LNCaP clone FGC (cell line): ENCODE data around the gene ZNG1B.
"Not testable (repeated sequence)": the region's sequence is repeated elsewhere in the genome, so short reads cannot be mapped to it uniquely, and the experiment has no call there.

Source experiments
- DNase-seq: peaks from one replicate; pipeline ENCODE4 v3.0.0-alpha.2; 2011; ENCODE audit warnings: low read depth
- H3K4me3 ChIP-seq: 2 replicates; pipeline ENCODE4 v1.5.1; 2011; ENCODE audit warnings: mild to moderate bottlenecking, low read depth, low read length, control low read depth

ZNG1B gene

GRCh38 chr2:113498365-113498764 is 60.9 kb downstream of the ZNG1B start, which contains the start of gene FOXD4L1:
FOXD4L1 (plus strand) TSS chr2:113498665; CDS start chr2:113499257, 592 bp downstream.
- not testable (repeated sequence) for DNase-seq, H3K4me3 ChIP-seq

- not testable (repeated sequence) for DNase-seq, H3K4me3 ChIP-seq
Measured at GRCh38 chr2:113499019-113499885, 61.8 kb downstream of the ZNG1B start.

GRCh38 chr2:113499886-113500722 is 62.6 kb downstream of the ZNG1B start:
- not testable (repeated sequence) for H3K4me3 ChIP-seq, DNase-seq

GRCh38 chr2:113500723-113501038 is 63.2 kb downstream of the ZNG1B start:
- not testable (repeated sequence) for DNase-seq, H3K4me3 ChIP-seq

GRCh38 chr2:113502216-113503093 is 65.0 kb downstream of the ZNG1B start:
- not testable (repeated sequence) for DNase-seq
- peak overlapping the region; percentile 38 for H3K4me3 ChIP-seq

GRCh38 chr2:113503094-113504042 is 65.9 kb downstream of the ZNG1B start:
- DNase-seq, result not testable (repeated sequence)
- H3K4me3 ChIP-seq, result peak overlapping the region; percentile 38

- not testable (repeated sequence) for H3K4me3 ChIP-seq, DNase-seq
Measured at GRCh38 chr2:113504081-113504480, 66.6 kb downstream of the ZNG1B start.

GRCh38 chr2:113507394-113508140 is 70.1 kb downstream of the ZNG1B start:
- DNase-seq, result not testable (repeated sequence)

GRCh38 chr2:113508187-113508586 is 70.7 kb downstream of the ZNG1B start:
- not testable (repeated sequence) for DNase-seq, H3K4me3 ChIP-seq

More at GRCh38 chr2:113507394-113508140, 70.1 kb downstream of the ZNG1B start:
- H3K4me3 ChIP-seq, result not testable (repeated sequence)

GRCh38 chr2:113510913-113511312 is 73.4 kb downstream of the ZNG1B start:
- not testable (repeated sequence) for H3K4me3 ChIP-seq, DNase-seq

- not testable (repeated sequence) for DNase-seq, H3K4me3 ChIP-seq
Measured at GRCh38 chr2:113511859-113512258, 74.4 kb downstream of the ZNG1B start.

GRCh38 chr2:113515457-113515856 is 78.0 kb downstream of the ZNG1B start:
- not testable (repeated sequence) for DNase-seq, H3K4me3 ChIP-seq

- DNase-seq, H3K4me3 ChIP-seq: not testable (repeated sequence)
Measured at GRCh38 chr2:113515995-113516394, 78.5 kb downstream of the ZNG1B start.

- H3K4me3 ChIP-seq, DNase-seq: not testable (repeated sequence)
Measured at GRCh38 chr2:113517025-113517424, 79.5 kb downstream of the ZNG1B start.

GRCh38 chr2:113520837-113521236 is 83.3 kb downstream of the ZNG1B start:
- DNase-seq, H3K4me3 ChIP-seq: not testable (repeated sequence)

GRCh38 chr2:113521492-113521891 is 84.0 kb downstream of the ZNG1B start:
- not testable (repeated sequence) for DNase-seq

GRCh38 chr2:113524986-113525385 is 87.5 kb downstream of the ZNG1B start:
- DNase-seq, H3K4me3 ChIP-seq: not testable (repeated sequence)

More at GRCh38 chr2:113521492-113521891, 84.0 kb downstream of the ZNG1B start:
- not testable (repeated sequence) for H3K4me3 ChIP-seq
